ENCODE measurements around the gene NDUFA13.

The NDUFA13 gene

DNA sequence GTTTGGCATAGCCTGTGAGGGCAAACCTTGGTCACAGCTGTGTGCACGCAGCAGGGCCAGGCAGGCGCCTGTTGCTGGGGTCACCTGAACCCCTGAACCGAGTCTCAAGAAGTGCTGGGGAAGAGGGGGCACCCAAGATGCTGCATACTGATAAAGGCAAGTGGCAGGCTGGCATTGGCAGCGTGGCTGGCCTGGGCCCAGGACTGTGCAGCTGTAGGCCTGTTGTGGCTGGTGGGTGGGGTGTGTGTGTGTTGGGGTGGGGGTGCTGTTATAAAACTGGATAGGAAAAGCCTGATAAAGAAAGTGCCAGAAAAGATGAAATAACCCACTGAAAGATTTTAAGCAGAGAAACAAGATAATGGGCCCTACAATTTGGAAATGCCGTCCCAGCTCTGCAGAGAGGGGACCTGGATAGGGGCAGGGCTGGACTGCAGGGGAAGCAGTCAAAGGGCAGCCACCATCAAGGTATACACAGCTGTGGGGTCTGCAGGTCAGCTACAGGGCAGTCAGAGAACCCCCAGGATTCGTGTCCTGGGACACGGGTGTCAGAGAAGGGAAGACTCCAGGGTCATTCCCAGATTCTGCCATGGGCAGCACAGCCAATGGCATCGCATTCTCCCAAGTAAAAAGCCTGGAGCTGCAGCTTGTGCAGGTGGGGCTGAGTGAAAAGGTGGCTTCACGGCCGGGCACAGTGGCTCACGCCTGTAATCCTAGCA, 55.2 kb downstream of the NDUFA13 start:
- DNase-seq (ENCODE audit: low spot score), result no peak

DNA sequence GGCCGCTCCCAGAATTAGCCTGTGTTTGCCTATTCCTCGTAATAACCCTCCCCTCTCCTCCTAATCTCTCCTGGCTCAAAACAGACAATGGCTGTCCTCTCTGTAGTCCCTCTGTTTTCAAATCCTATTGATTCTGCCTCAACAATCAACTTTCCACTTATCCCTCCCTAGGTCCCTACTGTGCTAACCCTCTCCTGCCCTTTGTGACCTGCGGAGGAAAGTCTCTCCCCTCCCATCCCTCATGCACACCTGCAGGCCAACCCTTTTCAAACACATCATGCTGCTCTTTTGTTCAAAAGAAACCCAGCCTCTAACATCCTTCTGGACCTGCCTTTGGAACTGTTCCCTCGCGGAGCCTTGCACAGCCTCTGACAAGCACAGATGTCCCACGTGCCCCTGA, 59.4 kb downstream of the NDUFA13 start:
- no peak for DNase-seq (ENCODE audit: low spot score)
